Subcutaneous abdominal adipose tissue (tissue), 5 donors: ENCODE results near the gene PTPRM.

ENCODE experiments used
- H3K27ac ChIP-seq: one replicate; pipeline ENCODE4 v1.7.0; 2013; ENCODE audit warnings: low read depth, mild to moderate bottlenecking, inconsistent platforms, low read length, moderate library complexity
- H3K27me3 ChIP-seq, 5 donors: one replicate each; pipeline ENCODE4 v1.7.0; 2013; ENCODE audit warnings: low read length in 5 of 5, inconsistent platforms in 1 of 5; ENCODE audit not compliant: control insufficient read depth in 5 of 5, insufficient read depth in 4 of 5
- H3K36me3 ChIP-seq, 5 donors: one replicate each; pipeline ENCODE4 v1.7.0; 2013; ENCODE audit warnings: low read length in 5 of 5; ENCODE audit not compliant: control insufficient read depth in 5 of 5, insufficient read depth in 5 of 5
- H3K4me1 ChIP-seq, 5 donors: one replicate each; pipeline ENCODE4 v1.7.0; 2013; ENCODE audit warnings: low read length in 5 of 5, mild to moderate bottlenecking in 3 of 5, moderate library complexity in 1 of 5; ENCODE audit not compliant: control insufficient read depth in 5 of 5, insufficient read depth in 5 of 5
- H3K4me3 ChIP-seq, 5 donors: one replicate each; pipeline ENCODE4 v1.7.0; 2013; ENCODE audit warnings: low read length in 5 of 5, low read depth in 1 of 5
- H3K9ac ChIP-seq, 5 donors: one replicate each; pipeline ENCODE4 v1.7.0; 2013; ENCODE audit warnings: low read length in 5 of 5, mild to moderate bottlenecking in 4 of 5, moderate library complexity in 3 of 5
- H3K9me3 ChIP-seq, 5 donors: one replicate each; pipeline ENCODE4 v1.7.0; 2013; ENCODE audit warnings: low read length in 5 of 5; ENCODE audit not compliant: control insufficient read depth in 5 of 5
- donor health status: healthy.
- donor health status: healthy.
- donor health status: healthy.
- donor health status: healthy.
- donor health status: healthy.

The PTPRM gene

DNA sequence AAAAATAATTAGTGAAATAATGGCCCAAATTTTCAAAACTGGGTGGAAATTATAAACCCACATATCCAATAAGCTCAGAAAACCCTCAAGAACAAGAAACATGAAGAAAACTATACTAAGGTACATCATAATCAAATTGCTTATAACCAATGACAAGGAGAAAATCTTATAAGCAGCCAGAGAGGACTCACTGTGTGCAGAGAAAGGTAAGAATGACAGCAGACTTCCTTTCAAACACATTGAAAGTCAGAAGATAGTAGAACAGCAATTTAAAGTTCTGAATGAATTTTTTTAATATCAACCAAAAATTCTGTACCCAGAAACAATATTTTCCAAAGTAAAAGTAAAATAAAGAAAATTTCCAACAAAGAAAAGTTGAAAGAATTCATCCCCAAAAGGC is 844.4 kb downstream of the PTPRM start:
- Histone ChIP-seq H3K27me3 (peaks cover 0 to 2% (median 0%) of the 10 kb centered on the region in 5 donors), H3K9me3 (peaks cover 0 to 42% (median 34%) of the 10 kb centered on the region in 5 donors), H3K4me3 (no peak overlapping the region)

DNA sequence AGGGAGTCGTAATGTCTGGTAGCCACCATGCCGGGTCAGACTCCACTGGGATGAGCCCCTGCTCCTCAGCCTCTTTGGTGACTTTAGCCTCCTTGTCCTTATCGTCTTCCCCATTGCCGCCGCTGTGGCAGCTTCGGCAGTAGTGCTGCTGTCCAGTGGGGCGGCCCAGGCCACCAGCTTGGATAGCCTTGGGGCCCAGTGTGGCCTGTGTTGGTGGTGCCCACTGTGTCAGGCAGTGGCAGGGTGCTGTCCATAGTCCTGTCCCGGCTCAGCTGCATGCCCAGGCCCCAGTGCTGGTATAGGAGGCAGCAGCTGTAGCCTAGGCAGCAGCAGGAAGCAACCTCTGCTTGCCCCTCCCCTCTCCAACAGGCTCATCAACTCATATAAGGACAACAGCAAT is 845.0 kb downstream of the PTPRM start:
- Histone ChIP-seq H3K4me3 (no peak overlapping the region), H3K9ac (no peak overlapping the region), H3K9me3 (peaks cover 0 to 42% (median 34%) of the 10 kb centered on the region in 5 donors), H3K4me1 (peaks cover 0 to 3% (median 0%) of the 10 kb centered on the region in 5 donors), H3K27ac (no peak overlapping the region), H3K27me3 (peaks cover 0 to 2% (median 0%) of the 10 kb centered on the region in 5 donors), H3K36me3 (peaks cover 0 to 19% (median 16%) of the 10 kb centered on the region in 5 donors)

More for the DNA sequence above, 844.4 kb downstream of the PTPRM start:
- Histone ChIP-seq H3K27ac (no peak overlapping the region), H3K9ac (no peak overlapping the region), H3K4me1 (peaks cover 0 to 3% (median 0%) of the 10 kb centered on the region in 5 donors), H3K36me3 (peaks cover 0 to 25% (median 21%) of the 10 kb centered on the region in 5 donors)

DNA sequence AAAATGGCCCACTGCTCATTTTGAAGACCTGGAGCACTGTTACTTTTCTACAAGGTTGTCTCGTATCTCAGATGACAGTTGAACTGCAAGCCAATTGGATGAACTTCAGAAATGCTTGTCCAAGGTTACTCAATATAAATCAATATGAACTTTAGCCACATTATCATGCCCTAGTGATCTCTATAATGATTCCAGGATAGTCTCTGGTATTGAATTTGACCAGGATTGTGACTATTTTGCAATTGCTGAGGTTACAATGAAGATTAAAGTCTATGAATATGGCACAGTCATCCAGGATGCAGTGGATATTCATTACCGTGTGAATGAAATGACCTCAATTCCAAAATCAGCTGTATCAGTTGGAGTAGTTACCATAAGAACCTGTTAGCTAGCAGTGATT is 846.1 kb downstream of the PTPRM start:
- no peak overlapping the region for H3K27ac ChIP-seq
- H3K4me3 ChIP-seq, result no peak overlapping the region
- H3K9ac ChIP-seq, result no peak overlapping the region
- H3K36me3 ChIP-seq, result peaks cover 0 to 8% (median 6%) of the 10 kb centered on the region in 5 donors
- H3K9me3 ChIP-seq, result peaks cover 0 to 42% (median 34%) of the 10 kb centered on the region in 5 donors
- peaks cover 0 to 2% (median 0%) of the 10 kb centered on the region in 5 donors for H3K27me3 ChIP-seq
- peaks cover 0 to 3% (median 0%) of the 10 kb centered on the region in 5 donors for H3K4me1 ChIP-seq

DNA sequence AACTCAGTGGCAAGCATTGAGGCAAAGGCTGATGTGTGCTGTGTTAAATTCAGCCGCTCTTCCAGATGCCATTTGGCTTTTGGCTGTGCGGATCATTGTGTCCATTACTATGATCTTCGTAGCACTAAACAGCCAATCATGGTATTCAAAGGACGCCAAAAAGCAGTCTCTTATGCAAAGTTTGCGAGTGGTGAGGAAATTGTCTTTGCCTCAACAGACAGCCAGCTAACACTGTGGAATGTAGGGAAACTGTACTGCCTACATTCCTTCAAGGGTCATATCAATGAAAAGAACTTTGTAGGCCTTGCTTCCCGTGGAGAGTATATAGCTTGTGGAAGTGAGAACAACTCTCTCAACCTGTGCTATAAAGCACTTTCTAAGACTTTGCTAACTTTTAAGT is 846.6 kb downstream of the PTPRM start:
- Histone ChIP-seq H3K9me3 (peaks cover 0 to 42% (median 34%) of the 10 kb centered on the region in 5 donors), H3K4me3 (no peak overlapping the region), H3K27ac (no peak overlapping the region), H3K9ac (no peak overlapping the region), H3K27me3 (peaks cover 0 to 2% (median 0%) of the 10 kb centered on the region in 5 donors), H3K4me1 (peaks cover 0 to 3% (median 0%) of the 10 kb centered on the region in 5 donors), H3K36me3 (peaks cover 0 to 6% (median under 1%) of the 10 kb centered on the region in 5 donors)

DNA sequence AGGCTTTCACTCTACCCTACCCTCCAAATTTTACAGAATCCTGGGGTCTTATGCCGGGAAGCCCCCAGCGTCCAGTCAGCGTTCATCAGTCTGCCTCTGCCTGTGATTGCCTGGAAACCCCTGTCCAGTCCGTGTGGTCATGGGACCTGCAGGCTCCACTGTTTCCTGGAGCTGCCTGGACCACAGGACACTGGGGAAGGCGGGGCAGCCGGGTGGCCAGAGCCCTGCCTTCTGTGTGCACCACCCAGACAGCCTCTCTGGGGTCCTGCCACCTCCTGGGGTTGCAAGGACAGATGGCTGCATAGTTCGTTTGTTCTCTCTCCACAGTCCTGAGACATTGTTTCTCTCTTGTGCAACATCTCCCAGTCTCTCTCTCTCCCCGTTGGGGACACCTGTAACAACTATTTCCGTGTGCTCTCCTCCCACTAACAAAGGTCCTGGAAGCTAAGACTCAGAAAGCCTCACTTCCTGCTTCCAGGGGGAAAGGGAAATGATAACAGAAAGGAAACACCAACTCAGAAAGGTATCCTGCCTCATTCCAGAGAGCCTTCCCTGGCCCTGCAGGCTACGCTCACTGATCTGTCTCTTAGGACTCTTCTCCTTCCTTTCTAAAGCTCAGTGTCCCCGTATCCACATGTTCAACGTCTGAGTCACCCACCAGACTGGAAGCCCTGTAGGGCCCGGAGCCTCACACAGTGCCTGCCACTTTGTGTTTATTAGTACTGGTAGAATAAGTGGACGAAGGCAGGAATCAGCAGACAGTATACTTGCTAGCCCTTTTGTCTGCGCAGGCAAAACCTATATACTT is 849.3 kb downstream of the PTPRM start:
- Histone ChIP-seq H3K27me3 (peaks cover 0 to 2% (median 0%) of the 10 kb centered on the region in 5 donors), H3K9me3 (peaks cover 0 to 28% (median 23%) of the 10 kb centered on the region in 5 donors), H3K4me1 (peaks cover 0 to 3% (median 0%) of the 10 kb centered on the region in 5 donors), H3K9ac (no peak overlapping the region), H3K4me3 (no peak overlapping the region), H3K36me3 (no peaks in the 10 kb centered on the region), H3K27ac (no peak overlapping the region)

DNA sequence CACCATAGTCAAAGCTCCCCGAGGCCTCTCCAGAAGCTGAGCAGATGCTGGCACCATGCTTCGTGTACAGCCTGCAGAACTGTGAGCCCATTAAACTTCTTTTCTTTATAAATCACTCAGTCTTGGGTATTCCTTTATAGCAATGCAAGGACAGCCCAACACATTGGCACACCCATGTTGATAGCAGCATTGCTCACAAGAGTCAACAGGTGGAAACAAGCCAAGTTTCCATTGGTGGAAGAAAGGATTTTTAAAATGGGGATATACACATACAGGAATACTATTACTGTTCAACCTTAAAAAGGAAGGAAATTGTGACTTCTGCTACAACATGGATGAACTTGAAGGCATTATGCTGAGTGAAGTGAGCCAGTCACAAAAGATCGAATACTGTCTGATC is 855.3 kb downstream of the PTPRM start:
- no peaks in the 10 kb centered on the region for H3K9me3 ChIP-seq
- H3K4me1 ChIP-seq, result peaks cover 0 to 16% (median 3%) of the 10 kb centered on the region in 5 donors
- H3K27ac ChIP-seq, result no peak overlapping the region
- H3K27me3 ChIP-seq, result peaks cover 0 to 3% (median 0%) of the 10 kb centered on the region in 5 donors
- no peaks in the 10 kb centered on the region for H3K36me3 ChIP-seq
- H3K9ac ChIP-seq, result no peak overlapping the region
- no peak overlapping the region for H3K4me3 ChIP-seq

DNA sequence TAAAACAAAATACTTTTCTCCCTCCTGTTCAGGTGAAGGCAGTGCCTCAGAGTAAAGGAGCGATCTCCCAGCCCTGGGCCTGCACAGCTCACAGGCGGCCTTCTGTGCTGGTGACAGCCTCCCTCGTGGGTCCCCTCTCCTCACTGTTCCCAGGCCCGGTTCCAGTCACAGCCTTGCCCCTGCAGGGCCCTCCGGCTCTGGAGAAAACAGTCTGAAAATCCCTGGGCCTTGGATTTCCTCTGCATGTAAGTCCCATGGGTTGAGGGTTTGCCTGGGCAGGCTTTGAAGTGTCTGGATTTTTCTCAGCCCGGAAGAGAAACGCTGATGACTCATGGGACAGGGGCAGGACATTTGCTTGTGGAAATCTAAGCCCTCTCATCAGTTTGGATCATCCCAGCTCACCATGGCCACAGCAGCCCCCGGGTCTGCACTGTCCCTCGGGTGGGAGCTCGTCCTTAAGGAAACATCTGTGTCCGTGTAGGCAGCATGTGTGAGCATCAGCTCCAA is 856.0 kb downstream of the PTPRM start:
- Histone ChIP-seq H3K27ac (no peak overlapping the region), H3K27me3 (peaks cover 0 to 3% (median 0%) of the 10 kb centered on the region in 5 donors), H3K36me3 (no peaks in the 10 kb centered on the region), H3K9me3 (no peaks in the 10 kb centered on the region), H3K4me1 (peaks cover 0 to 16% (median 3%) of the 10 kb centered on the region in 5 donors), H3K4me3 (no peak overlapping the region), H3K9ac (no peak overlapping the region)

DNA sequence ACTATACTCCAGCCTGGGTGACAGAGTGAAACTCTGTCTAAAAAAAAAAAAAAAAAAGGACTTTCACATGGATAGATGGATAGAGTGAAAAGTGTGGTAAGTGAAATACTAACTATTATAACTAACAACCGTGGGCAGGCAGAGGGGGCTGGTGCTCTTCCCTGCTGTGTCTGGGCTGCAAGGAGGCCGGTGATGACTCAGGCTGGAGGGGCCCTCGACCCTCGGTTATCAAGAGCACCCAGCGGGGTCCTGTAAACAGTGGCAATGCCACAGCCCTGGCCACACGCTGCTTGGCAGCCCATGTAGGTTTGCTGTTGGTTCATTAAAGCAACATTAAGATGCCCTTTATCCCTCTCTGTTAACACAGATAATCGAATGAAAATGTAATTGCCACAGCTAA is 857.4 kb downstream of the PTPRM start:
- Histone ChIP-seq H3K36me3 (no peaks in the 10 kb centered on the region), H3K9ac (no peak overlapping the region), H3K9me3 (no peaks in the 10 kb centered on the region), H3K27me3 (peaks cover 0 to 3% (median 0%) of the 10 kb centered on the region in 5 donors), H3K4me1 (peaks cover 0 to 16% (median 3%) of the 10 kb centered on the region in 5 donors), H3K4me3 (no peak overlapping the region), H3K27ac (no peak overlapping the region)

DNA sequence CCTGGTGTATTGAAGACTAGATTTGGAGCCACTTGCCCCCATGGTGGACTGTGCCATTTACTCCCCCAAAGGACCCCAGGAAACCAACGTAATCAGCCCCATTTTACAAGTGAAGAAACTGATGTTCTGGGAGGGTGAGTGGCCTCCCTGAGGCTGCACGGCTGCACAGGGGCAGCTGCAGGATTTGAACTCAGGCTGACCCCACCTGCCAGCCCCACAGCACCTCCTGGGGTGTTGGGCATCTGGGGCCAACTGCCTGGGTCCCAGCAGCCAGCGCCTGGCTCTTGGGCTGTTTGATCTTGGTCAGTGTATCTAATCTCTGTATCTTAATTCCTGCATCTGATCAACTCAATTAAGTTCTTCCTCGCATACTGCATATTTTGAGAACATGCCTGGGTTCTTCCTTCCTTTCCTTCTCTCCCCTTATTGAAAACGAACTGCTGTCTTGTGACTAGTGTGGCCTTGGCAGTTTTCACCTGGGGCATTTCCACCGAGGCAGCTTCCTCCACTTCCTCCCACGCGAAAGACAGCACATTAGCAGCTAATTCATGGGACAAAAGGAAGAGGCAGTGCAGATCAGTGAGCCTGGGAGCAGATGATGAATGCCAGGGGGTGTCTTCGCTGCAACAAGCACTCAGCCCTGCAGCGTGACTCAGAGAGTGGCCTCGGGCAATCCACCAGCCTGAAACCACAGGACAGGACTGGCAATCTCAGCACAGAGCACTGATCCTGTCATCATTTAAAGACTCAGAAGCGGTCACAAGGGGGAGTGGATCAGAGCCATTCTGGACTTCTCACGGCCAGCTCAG is 858.0 kb downstream of the PTPRM start:
- Histone ChIP-seq H3K4me3 (no peak overlapping the region), H3K9ac (no peak overlapping the region), H3K27ac (no peak overlapping the region), H3K27me3 (peaks cover 0 to 3% (median 0%) of the 10 kb centered on the region in 5 donors), H3K4me1 (peaks cover 0 to 16% (median 3%) of the 10 kb centered on the region in 5 donors), H3K36me3 (no peaks in the 10 kb centered on the region), H3K9me3 (no peaks in the 10 kb centered on the region)
